HEK293T (cell line): ENCODE measurements around the gene CDC42EP3.

Experiments used
- ARNT ChIP-seq: fragments of 450-650 bp; IDR thresholded peaks from 2 replicates; pipeline ENCODE4 v1.6.1; 2017; ENCODE audit warnings: mild to moderate bottlenecking
- BHLHE40 ChIP-seq: fragments of 450-650 bp; IDR thresholded peaks from 2 replicates; pipeline ENCODE4 v1.6.1; 2016; ENCODE audit warnings: mild to moderate bottlenecking, moderate library complexity, borderline replicate concordance
- CTBP1 ChIP-seq: fragments of 450-650 bp; IDR thresholded peaks from 2 replicates; pipeline ENCODE4 v1.6.1; 2016; ENCODE audit warnings: borderline replicate concordance
- ELF4 ChIP-seq: fragments of 450-650 bp; IDR thresholded peaks from 2 replicates; pipeline ENCODE4 v1.6.1; 2017; ENCODE audit warnings: antibody characterized with exemption
- FOXA1 ChIP-seq: fragments of 450-650 bp; IDR thresholded peaks from 2 replicates; pipeline ENCODE4 v1.6.1; 2016; ENCODE audit warnings: mild to moderate bottlenecking
- FOXK2 ChIP-seq: fragments of 450-650 bp; IDR thresholded peaks from 2 replicates; pipeline ENCODE4 v1.6.1; 2016; ENCODE audit warnings: mild to moderate bottlenecking
- FOXM1 ChIP-seq: fragments of 450-650 bp; IDR thresholded peaks from 2 replicates; pipeline ENCODE4 v1.6.1; 2017; ENCODE audit warnings: mild to moderate bottlenecking, borderline replicate concordance
- HDGF ChIP-seq: fragments of 450-650 bp; IDR thresholded peaks from 2 replicates; pipeline ENCODE4 v1.6.1; 2017; ENCODE audit warnings: antibody characterized with exemption, borderline replicate concordance
- L3MBTL2 ChIP-seq: fragments of 450-650 bp; conservative IDR thresholded peaks from 2 replicates; pipeline ENCODE4 v1.6.1; 2016; ENCODE audit warnings: mild to moderate bottlenecking
- LEF1 ChIP-seq: fragments of 450-650 bp; IDR thresholded peaks from 2 replicates; pipeline ENCODE4 v1.6.1; 2017; ENCODE audit warnings: mild to moderate bottlenecking, borderline replicate concordance
- SP1 ChIP-seq: fragments of 450-650 bp; IDR thresholded peaks from 2 replicates; pipeline ENCODE4 v1.6.1; 2017
- SUZ12 ChIP-seq: fragments of 450-650 bp; IDR thresholded peaks from 2 replicates; pipeline ENCODE4 v1.6.1; 2016; ENCODE audit warnings: mild to moderate bottlenecking
- TARDBP ChIP-seq: fragments of 450-650 bp; IDR thresholded peaks from 2 replicates; pipeline ENCODE4 v1.6.1; 2016
- ZNF384 ChIP-seq: fragments of 450-650 bp; IDR thresholded peaks from 2 replicates; pipeline ENCODE4 v1.6.1; 2016

GRCh38 chr2:37623406-37623805 lies 48.0 kb downstream of the CDC42EP3 start:
- TF ChIP-seq SUZ12: no peak
- no peak for TF ChIP-seq SP1
- TF ChIP-seq LEF1: no peak
- no peak for TF ChIP-seq L3MBTL2
- no peak for TF ChIP-seq ELF4
- no peak for TF ChIP-seq ZNF384
- TF ChIP-seq TARDBP: no peak
- TF ChIP-seq HDGF: no peak
- no peak for TF ChIP-seq BHLHE40
- TF ChIP-seq ARNT: no peak
- no peak for TF ChIP-seq FOXM1
- no peak for TF ChIP-seq FOXA1
- TF ChIP-seq FOXK2: no peak
- TF ChIP-seq CTBP1: no peak
